H9 (cell line): ENCODE results near the gene GRIN3B. TPM values are rescaled to one million over a fixed set of nuclear protein-coding genes. Genes with fewer than 3 reads are reported as not detected.

ENCODE experiments used
- DNase-seq: peaks from one replicate; pipeline ENCODE4 v3.0.0-alpha.2; 2017
- H2AFZ ChIP-seq: one replicate; pipeline ENCODE4 v1.6.1; 2013; ENCODE audit warnings: mild to moderate bottlenecking, low read length, control low read depth, moderate library complexity
- H2AK5ac ChIP-seq: 2 replicates; pipeline ENCODE4 v1.6.1; 2013; ENCODE audit warnings: low read length, control low read depth, mixed read lengths; ENCODE audit not compliant: insufficient read length
- H2BK120ac ChIP-seq: one replicate; pipeline ENCODE4 v1.6.1; 2013; ENCODE audit warnings: low read depth, mild to moderate bottlenecking, low read length, control low read depth, inconsistent platforms; ENCODE audit not compliant: poor library complexity, severe bottlenecking
- H2BK12ac ChIP-seq: 2 replicates; pipeline ENCODE4 v1.6.1; 2013; ENCODE audit warnings: low read length, control low read depth, mixed read lengths, low read depth; ENCODE audit not compliant: insufficient read length
- H2BK15ac ChIP-seq: 2 replicates; pipeline ENCODE4 v1.6.1; 2013; ENCODE audit warnings: low read depth, low read length, control low read depth
- H2BK20ac ChIP-seq: one replicate; pipeline ENCODE4 v1.6.1; 2013; ENCODE audit warnings: low read depth, mild to moderate bottlenecking, low read length, control low read depth, inconsistent platforms; ENCODE audit not compliant: poor library complexity, severe bottlenecking
- H2BK5ac ChIP-seq: 2 replicates; pipeline ENCODE4 v1.6.1; 2013; ENCODE audit warnings: low read length, control low read depth, mixed read lengths; ENCODE audit not compliant: insufficient read length
- H3K14ac ChIP-seq: 2 replicates; pipeline ENCODE4 v1.6.1; 2013; ENCODE audit warnings: low read length, control low read depth; ENCODE audit not compliant: insufficient read depth
- H3K18ac ChIP-seq: 2 replicates; pipeline ENCODE4 v1.6.1; 2013; ENCODE audit warnings: low read depth, mild to moderate bottlenecking, mixed read lengths, low read length, control low read depth; ENCODE audit not compliant: insufficient read length
- H3K23ac ChIP-seq: 2 replicates; pipeline ENCODE4 v1.6.1; 2013; ENCODE audit warnings: low read length, control low read depth, mixed read lengths, low read depth; ENCODE audit not compliant: insufficient read length
- H3K23me2 ChIP-seq: 2 replicates; pipeline ENCODE4 v1.6.1; 2013; ENCODE audit warnings: low read depth, mild to moderate bottlenecking, mixed read lengths, low read length, control low read depth; ENCODE audit not compliant: insufficient read length, poor library complexity, severe bottlenecking
- H3K27ac ChIP-seq: 2 replicates; pipeline ENCODE4 v1.5.1; 2013; ENCODE audit warnings: low read length, control low read depth, mixed read lengths, low read depth; ENCODE audit not compliant: insufficient read length
- H3K27me3 ChIP-seq: 2 replicates; pipeline ENCODE4 v1.6.1; 2013; ENCODE audit warnings: low read length, control low read depth, inconsistent platforms; ENCODE audit not compliant: insufficient read depth
- H3K4ac ChIP-seq: 2 replicates; pipeline ENCODE4 v1.6.1; 2013; ENCODE audit warnings: low read depth, mild to moderate bottlenecking, control low read depth, inconsistent platforms, low read length, moderate library complexity
- H3K4me1 ChIP-seq: 2 replicates; pipeline ENCODE4 v1.6.1; 2013; ENCODE audit warnings: low read length, control low read depth, inconsistent platforms; ENCODE audit not compliant: insufficient read depth
- H3K4me2 ChIP-seq: 2 replicates; pipeline ENCODE4 v1.6.1; 2013; ENCODE audit warnings: low read length, control low read depth, mixed read lengths; ENCODE audit not compliant: insufficient read length, insufficient read depth
- H3K56ac ChIP-seq: 2 replicates; pipeline ENCODE4 v1.6.1; 2013; ENCODE audit warnings: low read depth, mild to moderate bottlenecking, mixed read lengths, low read length, control low read depth; ENCODE audit not compliant: insufficient read length
- H3K79me1 ChIP-seq: 2 replicates; pipeline ENCODE4 v1.6.1; 2013; ENCODE audit warnings: low read depth, mild to moderate bottlenecking, moderate library complexity, low read length, control low read depth, inconsistent platforms; ENCODE audit not compliant: insufficient read depth, poor library complexity, severe bottlenecking
- H3K79me2 ChIP-seq: 2 replicates; pipeline ENCODE4 v1.6.1; 2013; ENCODE audit warnings: low read length, control low read depth, inconsistent platforms; ENCODE audit not compliant: insufficient read depth
- H3K9ac ChIP-seq: 2 replicates; pipeline ENCODE4 v1.6.1; 2013; ENCODE audit warnings: low read length, control low read depth, mixed read lengths; ENCODE audit not compliant: insufficient read length; ENCODE audit errors: extremely low read depth
- H3K9me3 ChIP-seq: one replicate; pipeline ENCODE4 v1.6.1; 2013; ENCODE audit warnings: low read depth, low read length, inconsistent platforms; ENCODE audit not compliant: control insufficient read depth
- H3T11ph ChIP-seq: one replicate; pipeline ENCODE4 v1.6.1; 2013; ENCODE audit warnings: mild to moderate bottlenecking, low read length, control low read depth, inconsistent platforms
- H4K20me1 ChIP-seq: one replicate; pipeline ENCODE4 v1.6.1; 2013; ENCODE audit not compliant: control insufficient read depth, insufficient read length, insufficient read depth
- H4K5ac ChIP-seq: 2 replicates; pipeline ENCODE4 v1.6.1; 2013; ENCODE audit warnings: low read depth, mild to moderate bottlenecking, mixed read lengths, low read length, control low read depth; ENCODE audit not compliant: insufficient read length
- H4K8ac ChIP-seq: replicated peaks from 2 replicates; pipeline ENCODE4 v1.6.1; 2013; ENCODE audit warnings: low read length, control low read depth, mixed read lengths, low read depth; ENCODE audit not compliant: insufficient read length
- H4K91ac ChIP-seq: 2 replicates; pipeline ENCODE4 v1.6.1; 2013; ENCODE audit warnings: low read depth, mild to moderate bottlenecking, moderate library complexity, mixed read lengths, low read length, control low read depth; ENCODE audit not compliant: insufficient read length
- H3K27ac Mint-ChIP-seq, 3 experiments: 2 replicates in 2 of 3; 3 replicates in 1 of 3; pipeline ENCODE4 v1.8.0; 2020 to 2021; ENCODE audit warnings: mixed read lengths in 3 of 3, mild to moderate bottlenecking in 1 of 3, moderate library complexity in 1 of 3
- H3K27me3 Mint-ChIP-seq: 2 replicates; pipeline ENCODE4 v1.8.0; 2021; ENCODE audit warnings: low read depth, mild to moderate bottlenecking, moderate library complexity, mixed read lengths
- H3K36me3 Mint-ChIP-seq, 3 experiments: 2 replicates in 2 of 3; 3 replicates in 1 of 3; pipeline ENCODE4 v1.8.0; 2020 to 2021; ENCODE audit warnings: low read depth in 3 of 3, mixed read lengths in 3 of 3; ENCODE audit not compliant: insufficient read depth in 1 of 3
- H3K4me1 Mint-ChIP-seq, 2 experiments: 2 replicates each; pipeline ENCODE4 v1.8.0; 2020; ENCODE audit warnings: mixed read lengths in 2 of 2
- H3K4me3 Mint-ChIP-seq, 2 experiments: 2 replicates in 1 of 2; 3 replicates in 1 of 2; pipeline ENCODE4 v1.8.0; 2020 to 2021; ENCODE audit warnings: mild to moderate bottlenecking in 2 of 2, mixed read lengths in 2 of 2, moderate library complexity in 1 of 2
- H3K9me3 Mint-ChIP-seq, 2 experiments: 2 replicates in 1 of 2; 3 replicates in 1 of 2; pipeline ENCODE4 v1.8.0; 2020; ENCODE audit warnings: mild to moderate bottlenecking in 2 of 2, mixed read lengths in 2 of 2, moderate library complexity in 1 of 2
- CTCF ChIP-seq: fragments of 200-600 bp; sonication (generic); conservative IDR thresholded peaks from 3 replicates; pipeline ENCODE4 v1.8.0; 2021; ENCODE audit warnings: antibody characterized with exemption, mild to moderate bottlenecking
- WGBS: extraction: QIAGEN DNeasy Blood & Tissue Kit; methylation state at CpG from one replicate; pipeline ENCODE4 v1.1.7; 2013; ENCODE audit warnings: missing lambda C conversion rate, low lambda C conversion rate, mixed read lengths; ENCODE audit not compliant: insufficient read length; ENCODE audit errors: extremely low coverage; 5-methylcytosine and 5-hydroxymethylcytosine counted together
- total RNA-seq: library from RNA; stranded (reverse); gene quantifications from 2 replicates; pipeline ENCODE4 v1.2.1, GENCODE V29; 2021

The GRIN3B gene
- total RNA-seq, 1 experiment from 2014 or later: 1.0 TPM

GRCh38 chr19:1049800-1050199 is 49.6 kb downstream of the GRIN3B start:
- Histone ChIP-seq H3K4ac (no peak overlapping the region), H2AFZ (no peak overlapping the region), H2AK5ac (no peak overlapping the region), H2BK120ac (no peak overlapping the region), H3K79me2 (no peaks in the 10 kb centered on the region), H3K18ac (no peak overlapping the region), H2BK12ac (no peak overlapping the region), H4K5ac (no peak overlapping the region), H3K4me1 (no peaks in the 10 kb centered on the region), H3K23ac (no peak overlapping the region), H3K27me3 (no peaks in the 10 kb centered on the region), H3K9me3 (no peaks in the 10 kb centered on the region), H4K8ac (no peak overlapping the region), H3K27ac (no peak overlapping the region), H3K23me2 (no peaks in the 10 kb centered on the region), H3K9ac (no peak overlapping the region), H3K56ac (no peak overlapping the region), H4K91ac (no peak overlapping the region), H2BK15ac (no peak overlapping the region), H3T11ph (no peak overlapping the region), H2BK20ac (no peak overlapping the region), H4K20me1 (no peaks in the 10 kb centered on the region), H3K14ac (no peak overlapping the region), H2BK5ac (no peak overlapping the region), H3K4me2 (no peak overlapping the region), H3K79me1 (no peaks in the 10 kb centered on the region)
- H3K27me3 Mint-ChIP-seq: no peaks in the 10 kb centered on the region
- WGBS: no CpG with 5 or more reads among the region's 11 CpGs
- no peaks in the 10 kb centered on the region for H3K9me3 Mint-ChIP-seq
- H3K4me1 Mint-ChIP-seq: peaks cover 2 to 15% of the 10 kb centered on the region in 2 experiments; a peak in 3 of 4 replicates
- no peak overlapping the region for H3K27ac Mint-ChIP-seq
- H3K4me3 Mint-ChIP-seq: no peak overlapping the region
- no peak for TF ChIP-seq CTCF
- DNase-seq: no peak
- peaks cover 0 to 4% (median 2%) of the 10 kb centered on the region in 3 experiments; a peak in 2 of 7 replicates for H3K36me3 Mint-ChIP-seq
